ENCODE results near the gene PGM3.
A peak's percentile ranks its signal among the peaks of the same experiment; 100 is the strongest.

The PGM3 gene

GRCh38 chr6:83192871-83193746 lies at the start of gene PGM3, which contains the start of gene RWDD2A:
Gene PGM3, minus strand, starts transcription at chr6:83193265. Its CDS starts 2,253 bp downstream, at chr6:83191012.
Gene RWDD2A, plus strand, starts transcription at chr6:83193357. Its CDS starts 1,095 bp downstream, at chr6:83194452.
- TF ChIP-seq CTCF (IDR thresholded peaks at IDR 0.05; ENCODE audit: low read depth, low read length) (no peak), EZH2phosphoT487 (IDR thresholded peaks at IDR 0.05; ENCODE audit: low read depth) (no peak)
- H3K36me3 ChIP-seq (replicated peaks; ENCODE audit: low read depth, low read length) = peaks cover 62% of the 10 kb centered on the region
- H3K4me2 ChIP-seq (ENCODE audit: low read length) = peak within 1 kb of the TSS; percentile 96
- H3K4me3 ChIP-seq (ENCODE audit: low read length) = peak within 1 kb of the TSS; percentile 89
- peak within 1 kb of the TSS; percentile 59 for H2AFZ ChIP-seq (ENCODE audit: low read depth, low read length)
- H3K79me2 ChIP-seq (ENCODE audit: low read length) = peaks cover 50% of the 10 kb centered on the region
- peaks cover 13% of the 10 kb centered on the region for H3K4me1 ChIP-seq (ENCODE audit: low read length)
- H3K27me3 ChIP-seq (ENCODE audit: low read depth, low read length) = no peaks in the 10 kb centered on the region
- H3K9me3 ChIP-seq (ENCODE audit: insufficient read depth, low read length) = no peaks in the 10 kb centered on the region
- peaks cover 30% of the 10 kb centered on the region for H4K20me1 ChIP-seq (ENCODE audit: insufficient read depth, low read length)
- H3K9ac ChIP-seq (ENCODE audit: low read length) = peak within 1 kb of the TSS; percentile 92
- H3K27ac ChIP-seq (ENCODE audit: low read length) = peak within 1 kb of the TSS; percentile 47

- Histone ChIP-seq H3K79me2 (ENCODE audit: low read length) (no peaks in the 10 kb centered on the region), H3K9me3 (ENCODE audit: insufficient read depth, low read length) (no peaks in the 10 kb centered on the region), H3K36me3 (replicated peaks; ENCODE audit: low read depth, low read length) (no peaks in the 10 kb centered on the region), H3K27me3 (ENCODE audit: low read depth, low read length) (0 out of 2 replicates have a peak, but pooled peaks cover 6% of the 10 kb centered on the region), H3K4me1 (ENCODE audit: low read length) (no peaks in the 10 kb centered on the region), H3K27ac (ENCODE audit: low read length) (no peak overlapping the region), H2AFZ (ENCODE audit: low read depth, low read length) (no peak overlapping the region), H3K4me2 (ENCODE audit: low read length) (no peak overlapping the region), H4K20me1 (ENCODE audit: insufficient read depth, low read length) (no peaks in the 10 kb centered on the region), H3K9ac (ENCODE audit: low read length) (no peak overlapping the region), H3K4me3 (ENCODE audit: low read length) (no peak overlapping the region)
- no peak for TF ChIP-seq CTCF (IDR thresholded peaks at IDR 0.05; ENCODE audit: low read depth, low read length)
- TF ChIP-seq EZH2phosphoT487 (IDR thresholded peaks at IDR 0.05; ENCODE audit: low read depth) = no peak
Measured at GRCh38 chr6:83231146-83231545, 38.1 kb upstream of the PGM3 start.

- Histone ChIP-seq H3K27me3 (ENCODE audit: low read depth, low read length) (no peaks in the 10 kb centered on the region), H3K4me3 (ENCODE audit: low read length) (no peak overlapping the region), H2AFZ (ENCODE audit: low read depth, low read length) (no peak overlapping the region), H3K9me3 (ENCODE audit: insufficient read depth, low read length) (no peaks in the 10 kb centered on the region), H3K27ac (ENCODE audit: low read length) (no peak overlapping the region), H3K79me2 (ENCODE audit: low read length) (no peaks in the 10 kb centered on the region), H3K4me1 (ENCODE audit: low read length) (no peaks in the 10 kb centered on the region), H3K36me3 (replicated peaks; ENCODE audit: low read depth, low read length) (no peaks in the 10 kb centered on the region), H3K4me2 (ENCODE audit: low read length) (no peak overlapping the region), H4K20me1 (ENCODE audit: insufficient read depth, low read length) (no peaks in the 10 kb centered on the region), H3K9ac (ENCODE audit: low read length) (no peak overlapping the region)
- TF ChIP-seq CTCF (IDR thresholded peaks at IDR 0.05; ENCODE audit: low read depth, low read length) = no peak
- no peak for TF ChIP-seq EZH2phosphoT487 (IDR thresholded peaks at IDR 0.05; ENCODE audit: low read depth)
Measured at GRCh38 chr6:83226517-83226916, 33.5 kb upstream of the PGM3 start.

GRCh38 chr6:83221889-83222479 lies 28.9 kb upstream of the PGM3 start:
- H3K4me3 ChIP-seq (ENCODE audit: low read length) = no peak overlapping the region
- H3K9ac ChIP-seq (ENCODE audit: low read length) = no peak overlapping the region
- H4K20me1 ChIP-seq (ENCODE audit: insufficient read depth, low read length) = no peaks in the 10 kb centered on the region
- H3K27me3 ChIP-seq (ENCODE audit: low read depth, low read length) = no peaks in the 10 kb centered on the region
- H3K79me2 ChIP-seq (ENCODE audit: low read length) = no peaks in the 10 kb centered on the region
- no peak overlapping the region for H3K27ac ChIP-seq (ENCODE audit: low read length)
- no peaks in the 10 kb centered on the region for H3K36me3 ChIP-seq (replicated peaks; ENCODE audit: low read depth, low read length)
- H2AFZ ChIP-seq (ENCODE audit: low read depth, low read length) = no peak overlapping the region
- H3K4me2 ChIP-seq (ENCODE audit: low read length) = no peak overlapping the region
- TF ChIP-seq EZH2phosphoT487 (IDR thresholded peaks at IDR 0.05; ENCODE audit: low read depth) (no peak), CTCF (IDR thresholded peaks at IDR 0.05; ENCODE audit: low read depth, low read length) (peak; percentile 80)
- no peaks in the 10 kb centered on the region for H3K9me3 ChIP-seq (ENCODE audit: insufficient read depth, low read length)
- no peaks in the 10 kb centered on the region for H3K4me1 ChIP-seq (ENCODE audit: low read length)
